Mucosa of descending colon (tissue), 3 donors: ENCODE measurements around the gene TMEM25. TPM values are rescaled to one million over a fixed set of nuclear protein-coding genes. Genes with fewer than 3 reads are reported as not detected.
"Not testable (repeated sequence)": the region's sequence is repeated elsewhere in the genome, so short reads cannot be mapped to it uniquely, and the experiment has no call there.

Source experiments
- ATAC-seq: fragments of 200-7000 bp; cut with Tn5 transposase; one replicate; pipeline ENCODE4 v1.9.1; 2020; ENCODE audit warnings: mild to moderate bottlenecking, moderate library complexity
- DNase-seq, 3 donors: peaks; one replicate each; pipeline ENCODE4 v3.0.0-alpha.2; 2020
- H3K36me3 ChIP-seq: fragments of 200-600 bp; one replicate; pipeline ENCODE4 v1.8.0; 2021; ENCODE audit warnings: low read depth, mild to moderate bottlenecking
- H3K4me1 ChIP-seq: fragments of 200-600 bp; one replicate; pipeline ENCODE4 v1.8.0; 2021; ENCODE audit warnings: low read depth, mild to moderate bottlenecking
- H3K4me3 ChIP-seq: fragments of 200-600 bp; one replicate; pipeline ENCODE4 v1.8.0; 2021; ENCODE audit warnings: mild to moderate bottlenecking
- H3K9me3 ChIP-seq: fragments of 200-600 bp; one replicate; pipeline ENCODE4 v1.8.0; 2021; ENCODE audit warnings: mild to moderate bottlenecking
- CTCF ChIP-seq: fragments of 200-600 bp; IDR thresholded peaks from one replicate; pipeline ENCODE4 v1.8.0; 2022; ENCODE audit warnings: antibody characterized with exemption, mild to moderate bottlenecking
- intact Hi-C, 2 donors: fragments of 100-400 bp; cut with DNase I in 1 of 2; cut with micrococcal nuclease in 1 of 2; formaldehyde crosslinking; loops; one replicate each; pipeline versions ENCODE4 v1.11.0 to v1.11.1; 2022; cut with DNase I, micrococcal nuclease
- total RNA-seq, 3 donors: library from RNA; stranded (reverse); fragmentation: NEBNext Ultra II Directional in 2 of 3; extraction: Animal tissue kit (Norgen Biotek cat#: 25700) in 2 of 3; gene quantifications; one replicate each; pipeline versions ENCODE4 v1.2.1 to v1.2.4, GENCODE V29; 2021 to 2023
- donor health status: DM: no; HTN: no; CAD: no; lungs with moderate emphysema.
- donor health status: DM: no; HTN: no; CAD: no.
- donor health status: DM: no; HTN: yes; CAD: no.

The TMEM25 gene
- total RNA-seq, 3 donors from 2014 or later: 7.8 to 18.0 (median 8.5) TPM

DNA sequence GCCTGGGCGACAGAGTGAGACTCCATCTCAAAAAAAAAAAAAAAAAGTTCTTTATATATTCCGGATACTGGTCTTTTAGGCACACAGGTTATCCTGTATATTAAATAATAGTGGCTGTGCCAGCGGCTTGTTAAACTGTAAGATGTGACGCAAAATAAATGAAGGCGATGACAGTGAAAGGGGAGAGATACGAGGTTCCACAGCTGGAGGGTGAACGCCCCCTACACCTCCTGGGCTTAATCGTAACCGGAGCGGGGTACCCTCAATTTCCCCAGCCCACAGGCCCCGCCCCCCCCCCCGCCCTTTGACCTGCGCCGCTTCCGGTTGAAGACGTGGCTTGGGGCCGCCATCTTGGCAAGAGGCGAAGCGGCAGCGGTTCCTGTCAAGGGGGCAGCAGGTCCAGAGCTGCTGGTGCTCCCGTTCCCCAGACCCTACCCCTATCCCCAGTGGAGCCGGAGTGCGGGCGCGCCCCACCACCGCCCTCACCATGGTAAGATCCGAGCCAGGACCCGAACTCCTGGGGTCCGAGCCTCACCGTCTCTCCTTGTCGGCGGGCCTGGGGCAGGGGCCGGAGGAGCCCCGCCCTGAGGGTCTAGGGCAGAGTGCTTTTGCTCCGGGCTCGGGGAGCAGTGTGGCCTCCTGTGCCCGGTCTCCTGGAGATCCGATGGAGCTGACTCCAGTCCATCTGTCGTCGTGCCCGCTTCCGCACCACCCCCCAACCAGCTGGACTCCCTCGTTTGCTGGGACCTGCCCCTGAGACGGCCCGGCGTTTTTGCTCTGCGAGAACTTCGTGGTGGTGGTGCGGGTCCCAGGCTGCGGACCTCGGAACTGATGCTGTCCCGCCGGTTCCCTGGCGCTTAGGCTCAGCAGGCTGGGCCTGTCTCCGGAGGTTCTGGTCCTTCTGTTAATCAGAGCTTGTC, 41.3 kb downstream of the TMEM25 start, which contains the start of gene ARCN1:
TSS of gene ARCN1 (plus strand) at position 349 of the 920 bp plus-strand sequence. CDS start at position 488, 139 bp downstream.
- DNase-seq: peak; percentile 77 to 90 (median 85)

DNA sequence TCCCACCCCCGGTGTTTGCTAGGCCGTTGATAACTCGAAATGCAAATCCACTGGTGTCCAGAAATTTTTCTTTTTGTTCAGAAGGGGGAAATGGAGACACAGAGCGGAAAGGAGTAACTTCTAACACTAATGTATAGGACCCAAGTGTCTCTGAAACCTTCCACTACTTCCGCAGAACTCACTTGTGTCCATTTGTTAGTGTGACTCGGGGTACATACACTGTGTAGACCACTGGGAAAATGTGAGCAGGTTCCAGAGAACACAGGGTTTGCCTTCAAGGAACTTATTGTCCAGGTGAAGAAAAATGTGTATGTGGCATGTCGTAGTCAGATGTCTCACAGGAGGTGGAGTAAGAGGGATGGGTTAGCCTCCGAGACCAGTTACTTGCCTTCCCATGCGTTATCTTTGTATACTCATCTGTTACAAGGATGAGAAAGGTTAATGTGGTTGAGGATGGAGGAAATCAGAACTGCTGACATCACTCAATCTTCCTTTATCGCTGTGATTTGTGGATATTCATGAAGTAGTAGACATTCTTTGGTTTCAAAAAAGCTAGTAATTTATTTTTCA, 42.1 kb downstream of the TMEM25 start:
- Histone ChIP-seq H3K36me3 (no peaks in the 10 kb centered on the region), H3K9me3 (no peaks in the 10 kb centered on the region), H3K4me1 (peaks cover 18% of the 10 kb centered on the region), H3K4me3 (peak overlapping the region; percentile 97)
- TF ChIP-seq CTCF: no peak
- DNase-seq (peak in 1 of 3 donors; percentile 16), ATAC-seq (peak; percentile 55)
- intact Hi-C loops: no loop called here

More for the DNA sequence above, 41.3 kb downstream of the TMEM25 start, which contains the start of gene ARCN1:
- ATAC-seq: peak; percentile 94
- no peak for TF ChIP-seq CTCF
- Histone ChIP-seq H3K9me3 (no peaks in the 10 kb centered on the region), H3K36me3 (no peaks in the 10 kb centered on the region), H3K4me1 (peaks cover 18% of the 10 kb centered on the region), H3K4me3 (peak within 1 kb of the TSS; percentile 97)
- intact Hi-C loops: no loop called here

- TF ChIP-seq CTCF: no peak
- Histone ChIP-seq H3K4me1 (peaks cover 18% of the 10 kb centered on the region), H3K9me3 (no peaks in the 10 kb centered on the region), H3K4me3 (no peak overlapping the region), H3K36me3 (no peaks in the 10 kb centered on the region)
- DNase-seq (no peak), ATAC-seq (no peak)
- intact Hi-C loops: no loop called here
These were observed 43.6 kb downstream of the TMEM25 start for GRCh38 chr11:118574636-118575035.

DNA sequence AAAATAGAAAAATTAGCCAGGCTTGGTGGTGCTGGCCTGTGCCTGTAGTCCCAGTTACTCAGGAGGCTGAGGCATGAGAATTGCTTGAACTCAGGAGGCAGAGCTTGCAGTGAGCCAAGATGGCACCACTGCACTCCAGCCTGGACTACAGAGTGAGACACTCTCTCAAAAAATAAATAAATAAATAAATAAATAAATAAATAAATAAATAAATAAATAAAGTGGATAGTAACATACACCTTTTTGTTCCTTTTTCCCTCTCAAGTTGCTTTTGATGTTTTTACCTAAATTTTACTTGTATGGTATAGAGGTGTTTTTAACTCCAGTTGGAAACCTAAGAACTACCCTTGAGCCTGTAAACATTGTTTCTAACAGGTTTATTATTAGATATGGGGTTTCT, 47.0 kb downstream of the TMEM25 start:
- H3K4me1 ChIP-seq: peaks cover 18% of the 10 kb centered on the region
- ATAC-seq: not testable (repeated sequence)

GRCh38 chr11:118581057-118581456, 50.1 kb downstream of the TMEM25 start:
- no peak for TF ChIP-seq CTCF
- DNase-seq (no peak), ATAC-seq (no peak)
- H3K4me3 ChIP-seq: no peak overlapping the region
- no peaks in the 10 kb centered on the region for H3K9me3 ChIP-seq
- peaks cover 20% of the 10 kb centered on the region for H3K36me3 ChIP-seq
- intact Hi-C loops: no loop called here
- H3K4me1 ChIP-seq: no peaks in the 10 kb centered on the region

More for the DNA sequence above, 47.0 kb downstream of the TMEM25 start:
- H3K36me3 ChIP-seq, H3K9me3 ChIP-seq, H3K4me3 ChIP-seq, intact Hi-C loops, DNase-seq: not testable (repeated sequence)

Other genes starting within 250 kb of the TMEM25 start
- gene CD3E, start 226.5 kb upstream of the TMEM25 start, total RNA-seq: 1 to 10 TPM; 6.3 to 9.7 (median 9.7) TPM
- 1 to 10 TPM; 4.9 to 8.1 (median 7.7) TPM for gene CD3D, start 188.5 kb upstream of the TMEM25 start, total RNA-seq
- 1 to 10 TPM; 2.8 to 5.1 (median 4.2) TPM for gene CD3G, start 186.8 kb upstream of the TMEM25 start, total RNA-seq
- 10 to 100 TPM; 42.3 to 50.1 (median 46.1) TPM for gene UBE4A, start 171.6 kb upstream of the TMEM25 start, total RNA-seq
- 100 to 1,000 TPM; 224 to 287 (median 262) TPM for gene ATP5MG, start 129.6 kb upstream of the TMEM25 start, total RNA-seq
- gene KMT2A, start 94.7 kb upstream of the TMEM25 start, total RNA-seq: 10 to 100 TPM; 49.0 to 89.3 (median 51.4) TPM
- gene TTC36, start 3.7 kb upstream of the TMEM25 start, total RNA-seq: 1 to 10 TPM in 2 of 3 donors, under 1 TPM in 1; 0.63 to 1.3 (median 1.2) TPM
- 10 to 100 TPM; 10.7 to 23.0 (median 12.8) TPM for gene IFT46, start 34.7 kb downstream of the TMEM25 start, total RNA-seq
- 100 to 1,000 TPM; 126 to 134 (median 130) TPM for gene ARCN1, start 41.2 kb downstream of the TMEM25 start, total RNA-seq
- gene PHLDB1, start 76.4 kb downstream of the TMEM25 start, total RNA-seq: 100 to 1,000 TPM in 2 of 3 donors, 10 to 100 TPM in 1; 79.4 to 116 (median 115) TPM
- 1 to 10 TPM; 1.1 to 3.9 (median 2.2) TPM for gene TREH, start 148.5 kb downstream of the TMEM25 start, total RNA-seq